HG03064 (cell line): ENCODE measurements around the gene IFNL2.
"Not testable (repeated sequence)": the region's sequence is repeated elsewhere in the genome, so short reads cannot be mapped to it uniquely, and the experiment has no call there.

Experiments used
- ATAC-seq: cut with Tn5 transposase; IDR thresholded peaks from one replicate; pipeline ENCODE4 v1.9.1; 2021; ENCODE audit warnings: low read depth; ENCODE audit not compliant: unreplicated experiment

IFNL2 gene

DNA sequence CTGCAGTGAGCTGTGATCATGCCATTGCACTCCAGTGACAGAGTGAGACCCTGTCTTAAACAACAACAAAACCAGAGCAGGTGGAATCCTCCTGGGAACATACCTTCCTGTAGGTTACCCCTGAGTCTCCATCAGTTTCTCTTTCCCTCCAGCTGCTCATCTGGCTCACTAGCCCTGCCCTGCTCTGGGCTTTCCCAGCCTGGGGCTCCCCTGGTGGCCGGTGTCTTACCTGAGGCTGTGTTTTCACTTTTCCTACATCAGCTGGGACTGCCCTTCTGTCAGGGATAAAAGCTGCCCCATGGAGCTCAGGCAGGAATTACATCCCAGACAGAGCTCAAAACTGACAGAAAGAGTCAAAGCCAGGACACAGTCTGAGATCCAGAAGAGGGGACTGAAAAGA lies at the start of gene IFNL2:
Gene IFNL2 (plus strand): TSS at position 312 of the 400 bp plus-strand sequence. CDS start 173 bp downstream, outside the sequence.
- ATAC-seq: not testable (repeated sequence)

DNA sequence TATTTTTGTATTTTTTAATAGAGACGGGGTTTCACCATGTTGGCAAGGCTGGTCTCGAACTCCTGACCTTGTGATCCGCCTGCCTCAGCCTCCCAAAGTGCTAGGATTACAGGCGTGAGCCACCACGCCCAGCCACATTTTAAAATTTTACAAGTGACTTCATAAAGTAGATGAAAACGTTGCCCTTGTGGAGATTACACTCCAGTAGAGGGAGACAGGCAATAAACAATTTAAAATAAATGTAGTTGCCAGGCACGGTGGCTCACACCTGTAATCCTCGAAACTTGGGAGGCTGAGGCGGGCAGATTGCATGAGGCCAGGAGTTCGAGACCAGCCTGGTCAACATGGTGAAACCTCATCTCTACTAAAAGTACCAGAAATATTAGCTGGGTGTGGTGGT lies 49.1 kb upstream of the IFNL2 start:
- ATAC-seq: not testable (repeated sequence)

DNA sequence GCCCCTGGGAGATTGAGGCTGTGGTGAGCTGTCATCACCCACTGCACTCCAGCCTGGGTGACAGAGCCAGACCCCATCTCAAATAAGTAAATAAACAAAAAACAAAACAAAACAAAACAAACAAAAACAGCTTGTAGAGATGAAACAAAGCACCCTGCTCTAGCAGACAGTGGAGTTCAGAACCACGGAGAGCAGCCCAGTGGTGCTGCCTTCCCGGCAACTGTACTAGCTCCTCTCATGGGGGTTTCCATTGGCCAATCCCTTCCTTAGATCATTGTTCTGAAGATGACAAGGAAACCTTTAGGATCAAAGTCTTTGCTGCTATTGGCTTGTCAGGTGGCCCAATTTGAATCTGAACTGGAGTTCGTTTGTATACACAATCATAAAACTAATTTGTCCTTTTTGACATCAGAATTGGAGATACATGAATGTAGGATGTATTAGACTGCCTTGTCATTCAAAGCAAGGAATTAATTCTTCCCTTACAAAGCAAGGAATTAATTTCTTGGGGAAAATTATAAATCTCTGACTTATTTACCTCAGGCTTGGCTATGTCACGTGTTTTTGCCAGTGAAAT lies 44.4 kb upstream of the IFNL2 start:
- no peak for ATAC-seq

DNA sequence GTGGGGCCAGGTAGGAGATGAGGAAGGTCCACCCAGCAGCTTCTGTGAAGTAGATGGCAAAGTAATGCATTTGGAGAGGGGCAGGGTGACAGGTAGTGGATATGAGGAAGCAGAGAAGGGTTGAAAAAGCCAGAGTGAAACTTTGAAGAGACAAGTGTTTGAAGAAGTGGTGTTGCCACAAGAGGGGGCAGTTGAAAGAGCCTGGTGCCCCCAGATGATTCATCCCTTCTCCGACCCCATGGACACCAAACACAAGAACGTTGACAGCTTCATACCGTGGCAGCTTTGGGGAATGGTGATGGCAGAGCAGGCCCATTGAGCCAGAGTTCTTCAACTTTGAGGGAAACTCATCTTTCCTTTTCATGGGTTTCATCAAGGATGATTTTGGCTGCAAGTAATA lies 43.3 kb upstream of the IFNL2 start:
- ATAC-seq: no peak

DNA sequence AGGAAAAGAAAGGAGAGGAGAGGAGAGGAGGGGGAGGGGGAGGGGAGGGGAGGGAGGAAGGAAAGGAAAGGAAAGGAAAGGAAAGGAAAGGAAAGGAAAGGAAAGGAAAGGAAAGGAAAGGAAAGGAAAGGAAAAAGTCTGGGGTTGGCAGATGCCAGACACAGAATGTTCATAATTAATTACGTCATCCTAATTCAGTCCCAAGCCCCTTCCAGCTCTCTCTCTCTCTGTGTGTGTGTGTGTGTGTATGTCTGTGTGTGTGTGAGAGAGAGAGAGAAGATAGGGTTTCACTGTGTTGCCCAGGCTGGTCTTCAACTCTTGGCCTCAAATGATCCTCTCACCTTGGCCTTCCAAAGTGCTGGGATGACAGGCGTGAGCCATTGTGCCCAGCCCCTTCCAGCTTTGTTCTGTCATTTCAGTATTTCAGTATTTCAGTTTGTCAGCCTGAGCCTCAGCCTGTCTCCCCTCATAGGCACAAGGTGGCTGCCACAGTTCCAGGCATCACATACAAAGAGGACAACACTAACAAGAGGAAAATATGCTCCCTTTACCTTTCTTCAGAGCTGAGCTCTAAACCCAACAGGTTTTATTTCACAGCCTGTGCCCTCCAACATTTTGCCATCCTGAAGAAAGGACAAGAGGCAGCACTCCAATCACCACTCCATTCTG lies 38.0 kb upstream of the IFNL2 start:
- ATAC-seq: no peak

DNA sequence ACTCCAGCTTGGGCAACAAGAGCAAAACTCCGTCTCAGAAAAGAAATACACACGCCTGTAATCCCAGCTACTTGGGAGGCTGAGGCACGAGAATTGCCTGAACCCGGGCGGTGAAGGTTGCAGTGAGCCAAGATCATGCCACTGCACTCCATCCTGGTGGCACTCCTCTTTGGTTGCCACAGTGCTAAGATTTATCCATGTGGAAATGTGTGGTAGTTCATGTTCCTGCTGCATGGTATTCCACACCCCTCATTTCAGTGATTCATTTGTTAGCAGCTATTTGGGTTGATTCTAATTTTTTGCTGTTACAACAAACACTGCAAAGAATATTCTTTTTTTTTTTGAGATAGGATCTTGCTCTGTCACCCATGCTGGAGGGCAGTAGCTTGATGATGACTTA lies 35.5 kb upstream of the IFNL2 start:
- no peak for ATAC-seq

DNA sequence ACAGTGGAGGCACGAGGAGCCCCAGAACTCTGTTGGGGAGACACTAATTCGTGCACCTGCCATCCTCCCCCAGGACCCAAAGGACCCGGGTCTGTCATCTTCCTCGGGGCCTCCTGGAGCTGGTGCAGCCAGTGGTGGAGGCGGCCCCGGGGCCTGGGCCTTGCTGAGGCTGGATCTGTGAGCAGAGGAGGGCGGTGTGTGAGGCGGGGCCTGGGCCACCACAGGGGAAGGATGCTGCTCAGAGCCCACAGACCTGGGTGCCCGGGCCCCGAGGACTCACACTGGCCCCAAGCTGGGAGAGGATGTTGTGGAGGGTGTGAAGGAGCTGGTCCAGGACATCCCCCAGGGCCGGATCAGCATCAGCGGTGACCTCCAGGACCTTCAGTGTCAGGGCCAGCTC lies 31.7 kb upstream of the IFNL2 start:
- no peak for ATAC-seq

DNA sequence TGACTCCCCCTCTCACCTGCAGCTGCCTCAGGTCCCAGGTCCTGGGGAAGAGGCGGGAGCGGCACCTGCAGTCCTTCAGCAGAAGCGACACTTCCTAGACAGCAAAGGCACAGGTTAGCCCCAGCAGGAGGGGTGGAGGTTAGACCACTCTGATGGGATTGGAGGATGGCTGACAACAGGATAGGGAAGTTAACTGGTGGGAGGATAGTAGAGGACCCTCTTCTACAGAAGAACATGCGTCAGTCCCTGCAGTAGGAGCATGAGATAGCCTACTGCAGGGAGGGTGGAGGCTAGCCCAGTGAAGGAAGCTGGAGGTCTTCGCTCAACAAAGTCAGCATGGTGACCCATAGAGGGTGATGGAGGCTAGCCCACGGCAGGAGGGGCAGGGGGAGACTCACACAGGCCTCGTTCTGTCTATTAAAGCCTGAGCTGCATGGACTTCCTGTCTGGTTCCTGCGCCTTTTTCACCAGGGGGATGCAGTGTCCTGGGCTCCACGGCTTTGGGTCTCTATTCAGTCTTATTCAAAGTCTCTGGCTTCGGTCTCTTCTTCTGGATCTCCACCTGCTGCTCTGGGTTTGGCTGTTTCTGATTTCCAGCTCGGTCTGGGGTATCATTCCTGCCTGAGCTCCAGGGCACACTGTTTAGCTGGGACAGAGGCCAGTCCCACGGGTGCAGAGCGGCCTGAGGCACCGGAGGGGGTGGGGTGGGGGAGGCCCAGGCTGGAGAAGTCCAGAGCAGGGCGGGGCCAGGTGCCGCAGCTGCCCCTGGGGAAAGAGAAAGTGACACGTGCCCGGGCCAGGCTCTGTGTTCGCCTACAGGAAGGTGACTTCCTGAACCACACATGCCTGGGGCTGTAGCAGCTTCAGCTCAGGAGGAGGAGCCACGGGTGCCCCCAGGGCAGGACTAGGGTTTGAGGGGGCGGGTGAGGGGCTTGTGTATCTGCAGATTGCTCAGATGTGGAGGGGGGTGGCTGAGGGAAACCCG lies 30.7 kb upstream of the IFNL2 start:
- no peak for ATAC-seq

DNA sequence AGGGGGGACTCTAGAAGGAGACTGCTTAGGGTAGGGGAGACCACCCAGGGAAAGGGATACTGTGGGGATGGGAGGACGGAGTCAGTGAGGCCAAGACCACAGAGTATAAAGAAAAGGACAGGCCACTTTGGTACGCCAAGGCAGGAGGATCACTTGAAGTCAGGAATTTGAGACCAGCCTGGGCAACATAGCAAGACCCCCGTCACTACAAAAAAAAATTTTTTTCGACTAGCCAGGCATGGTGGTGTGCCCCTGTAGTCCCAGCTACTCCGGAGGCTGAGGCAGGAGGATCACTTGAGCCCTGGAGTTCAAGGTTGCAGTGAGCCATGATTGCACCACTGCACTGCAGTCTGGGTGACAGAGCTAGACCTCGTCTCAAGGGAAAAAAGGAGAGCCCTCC lies 30.0 kb upstream of the IFNL2 start:
- no peak for ATAC-seq

DNA sequence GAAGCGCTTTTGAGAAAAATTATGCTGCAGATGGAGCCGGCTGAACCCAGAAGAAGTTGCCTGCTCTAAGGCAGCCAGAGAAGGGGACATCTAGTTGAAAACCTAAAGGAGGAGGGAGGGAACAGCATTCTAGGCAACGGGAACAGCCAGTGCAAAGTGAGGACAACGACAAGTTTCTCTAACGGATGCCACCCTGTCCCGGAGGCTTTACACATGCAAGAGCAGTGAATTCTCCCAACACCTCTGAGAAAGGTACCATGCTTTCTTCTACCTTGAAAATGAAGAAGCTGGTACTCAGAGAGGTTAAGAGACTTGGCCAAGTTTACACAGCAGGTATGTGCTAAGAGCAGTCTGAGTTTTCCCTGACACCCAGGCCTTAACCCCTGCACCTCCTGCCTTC lies 29.3 kb upstream of the IFNL2 start:
- ATAC-seq: no peak

DNA sequence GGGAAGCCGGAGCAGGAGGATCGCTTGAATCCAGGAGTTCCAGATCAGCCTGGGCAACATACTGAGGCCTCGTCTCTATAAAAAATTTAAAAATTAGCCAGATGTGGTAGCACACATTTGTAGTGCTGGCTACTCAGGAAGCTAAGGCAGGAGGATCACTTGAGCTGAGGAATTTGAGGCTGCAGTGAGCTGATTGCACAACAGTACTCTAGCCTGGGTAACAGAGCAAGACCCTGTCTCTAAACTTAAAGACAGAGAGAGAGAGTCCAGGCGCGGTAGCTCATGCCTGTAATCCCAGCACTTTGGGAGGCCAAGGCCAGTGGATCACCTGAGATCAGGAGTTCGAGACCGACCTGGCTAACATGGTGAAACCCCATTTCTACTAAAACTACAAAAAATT lies 27.8 kb upstream of the IFNL2 start:
- ATAC-seq: no peak

DNA sequence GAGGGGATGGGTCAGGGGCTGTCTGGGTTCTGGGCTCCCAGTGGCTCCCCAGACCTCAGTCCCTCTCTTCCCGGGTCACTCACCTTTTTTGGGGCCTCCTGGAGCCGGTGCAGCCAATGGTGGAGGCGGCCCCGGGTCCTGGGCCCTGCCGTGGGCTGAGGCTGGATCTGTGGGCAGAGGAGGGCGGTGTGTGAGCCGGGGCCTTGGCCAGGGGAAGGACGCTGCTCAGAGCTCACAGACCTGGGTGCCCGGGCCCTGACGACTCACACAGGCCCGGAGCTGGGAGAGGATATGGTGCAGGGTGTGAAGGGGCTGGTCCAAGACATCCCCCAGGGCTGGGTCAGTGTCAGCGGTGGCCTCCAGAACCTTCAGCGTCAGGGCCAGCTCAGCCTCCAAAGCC lies 24.5 kb upstream of the IFNL2 start:
- not testable (repeated sequence) for ATAC-seq

DNA sequence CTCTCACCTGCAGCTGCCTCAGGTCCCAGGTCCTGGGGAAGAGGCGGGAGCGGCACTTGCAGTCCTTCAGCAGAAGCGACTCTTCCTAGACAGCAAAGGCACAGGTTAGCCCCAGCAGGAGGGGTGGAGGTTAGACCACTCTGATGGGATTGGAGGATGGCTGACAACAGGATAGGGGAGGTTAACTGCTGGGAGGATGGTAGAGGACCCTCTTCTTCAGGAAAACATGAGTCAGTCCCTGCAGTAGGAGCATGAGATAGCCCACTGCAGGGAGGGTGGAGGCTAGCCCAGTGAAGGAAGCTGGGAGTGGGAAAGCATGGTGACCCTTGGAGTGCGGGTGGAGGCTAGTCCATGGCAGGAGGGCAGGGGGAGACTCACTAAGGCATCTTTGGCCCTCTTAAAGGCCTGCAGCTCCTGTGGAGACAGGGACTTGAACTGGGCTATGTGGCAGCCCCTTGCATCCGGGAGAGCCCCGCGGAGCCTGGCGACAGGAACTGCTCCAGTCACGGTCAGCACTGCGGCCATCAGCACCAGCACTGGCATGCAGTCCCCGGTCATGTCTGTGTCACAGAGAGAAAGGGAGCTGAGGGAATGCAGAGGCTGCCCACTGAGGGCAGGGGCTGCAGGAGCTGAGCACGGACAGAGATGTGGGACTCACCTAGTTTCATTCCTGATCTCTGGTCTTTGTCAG lies 23.6 kb upstream of the IFNL2 start, which contains the start of gene IFNL3:
Gene IFNL3 (minus strand): TSS at position 597 of the 691 bp plus-strand sequence. CDS start 39 bp downstream, at position 558.
- ATAC-seq: not testable (repeated sequence)

DNA sequence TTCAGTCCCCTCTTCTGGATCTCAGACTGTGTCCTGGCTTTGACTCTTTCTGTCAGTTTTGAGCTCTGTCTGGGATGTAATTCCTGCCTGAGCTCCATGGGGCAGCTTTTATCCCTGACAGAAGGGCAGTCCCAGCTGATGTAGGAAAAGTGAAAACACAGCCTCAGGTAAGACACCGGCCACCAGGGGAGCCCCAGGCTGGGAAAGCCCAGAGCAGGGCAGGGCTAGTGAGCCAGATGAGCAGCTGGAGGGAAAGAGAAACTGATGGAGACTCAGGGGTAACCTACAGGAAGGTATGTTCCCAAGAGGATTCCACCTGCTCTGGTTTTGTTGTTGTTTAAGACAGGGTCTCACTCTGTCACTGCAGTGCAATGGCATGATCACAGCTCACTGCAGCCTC lies 23.0 kb upstream of the IFNL2 start:
- not testable (repeated sequence) for ATAC-seq

DNA sequence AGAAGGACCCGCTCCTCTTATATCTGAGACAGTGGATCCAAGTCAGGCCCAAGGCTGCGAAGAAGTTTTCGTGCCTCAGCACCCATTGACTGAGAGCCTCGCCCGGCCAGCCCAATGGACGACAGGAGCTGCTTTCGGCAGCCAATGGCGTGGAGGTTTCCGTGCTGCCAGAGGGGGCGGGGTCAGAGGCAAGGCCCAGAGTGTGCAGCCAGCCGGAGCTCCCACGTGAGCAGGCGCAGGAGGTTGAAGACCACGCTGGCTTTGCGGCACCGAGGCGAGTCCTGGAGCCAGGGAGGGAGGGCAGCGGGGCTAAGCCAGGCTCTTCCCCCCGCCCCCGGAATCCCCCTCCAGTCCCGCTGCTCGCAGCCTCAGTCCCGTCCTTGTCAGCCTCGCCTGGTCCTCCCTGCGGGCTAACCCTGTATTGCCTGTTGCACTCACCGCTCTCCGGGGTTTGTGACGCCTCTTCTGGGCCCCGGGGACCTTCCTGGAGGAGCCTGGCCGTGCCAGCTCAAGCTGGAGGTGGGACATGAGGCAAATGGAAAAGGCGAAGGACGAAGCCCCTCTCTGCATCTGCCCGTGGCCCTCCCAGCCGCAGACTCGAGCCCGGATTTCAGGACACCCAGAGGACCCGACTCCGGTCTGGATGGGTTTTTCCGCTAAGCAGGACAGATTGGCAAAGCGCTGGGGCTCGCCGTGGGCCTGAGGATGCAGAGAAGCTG lies 21.1 kb upstream of the IFNL2 start:
- ATAC-seq: no peak

DNA sequence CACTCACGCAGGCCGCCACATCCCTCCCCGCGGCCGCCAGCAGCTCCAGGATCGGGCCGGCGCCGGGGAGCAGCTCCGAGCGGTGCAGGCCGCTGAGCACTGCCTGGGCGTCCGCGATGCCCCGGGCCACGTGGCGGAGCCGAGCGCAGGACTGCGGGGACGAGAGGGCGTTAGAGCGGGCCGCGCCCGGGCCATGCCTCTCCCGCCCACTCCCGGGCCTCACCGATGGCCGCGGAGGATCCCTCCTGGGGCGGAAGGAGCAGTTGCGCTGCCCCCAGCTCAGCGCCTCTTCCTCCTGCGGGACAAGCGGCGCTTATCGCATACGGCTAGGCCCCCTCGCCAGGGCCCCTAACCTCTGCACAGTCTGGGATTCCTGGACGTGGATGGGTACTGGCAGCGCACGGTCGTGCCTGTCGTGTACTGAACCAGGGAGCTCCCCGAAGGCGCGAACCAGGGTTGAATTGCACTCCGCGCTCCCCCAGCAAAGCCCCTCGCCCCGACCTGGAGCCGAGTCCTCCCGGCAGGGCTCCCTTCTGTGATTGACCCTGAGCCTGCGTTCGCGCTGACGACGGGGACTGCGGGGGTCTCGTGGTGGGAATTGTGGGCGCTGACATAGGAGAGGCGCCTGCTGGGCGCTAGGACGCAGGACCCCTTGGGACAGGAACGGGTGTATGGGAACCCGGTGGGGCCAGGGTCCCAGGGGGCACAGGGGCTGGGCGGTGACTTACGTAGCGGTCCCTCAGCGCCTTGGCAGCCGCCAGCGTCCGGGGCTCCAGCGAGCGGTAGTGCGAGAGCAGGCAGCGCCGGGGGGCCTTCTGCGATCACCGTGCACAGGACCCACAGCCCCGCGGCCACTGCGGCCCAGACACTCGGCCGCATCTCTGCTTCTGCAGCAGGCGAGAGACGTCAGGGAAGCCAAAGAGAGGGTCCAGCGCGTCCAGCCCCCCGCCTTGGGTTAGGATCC lies 20.2 kb upstream of the IFNL2 start:
- ATAC-seq: no peak

DNA sequence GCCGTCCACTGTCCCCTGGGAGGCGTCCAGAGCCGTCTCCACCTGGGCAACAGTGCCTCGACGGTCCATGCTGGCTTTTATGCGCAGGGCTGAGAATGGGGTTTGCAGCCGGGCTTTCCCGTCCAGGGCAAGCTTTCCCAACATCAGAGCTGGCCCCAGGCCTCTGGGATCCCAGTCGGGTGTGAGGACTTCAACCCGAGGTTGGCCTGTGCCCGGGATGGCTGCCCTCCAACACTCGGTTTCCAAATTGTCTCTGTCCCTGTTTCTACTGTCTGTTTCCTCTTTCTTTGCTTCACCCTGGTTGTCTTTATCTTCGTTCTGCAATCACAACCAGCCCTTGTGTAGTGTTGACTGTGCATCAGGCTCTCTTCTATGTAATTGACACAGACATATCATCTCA lies 19.4 kb upstream of the IFNL2 start, which contains the start of gene IFNL4:
Gene IFNL4 (minus strand): TSS at position 51 of the 400 bp plus-strand sequence.
- ATAC-seq: no peak

DNA sequence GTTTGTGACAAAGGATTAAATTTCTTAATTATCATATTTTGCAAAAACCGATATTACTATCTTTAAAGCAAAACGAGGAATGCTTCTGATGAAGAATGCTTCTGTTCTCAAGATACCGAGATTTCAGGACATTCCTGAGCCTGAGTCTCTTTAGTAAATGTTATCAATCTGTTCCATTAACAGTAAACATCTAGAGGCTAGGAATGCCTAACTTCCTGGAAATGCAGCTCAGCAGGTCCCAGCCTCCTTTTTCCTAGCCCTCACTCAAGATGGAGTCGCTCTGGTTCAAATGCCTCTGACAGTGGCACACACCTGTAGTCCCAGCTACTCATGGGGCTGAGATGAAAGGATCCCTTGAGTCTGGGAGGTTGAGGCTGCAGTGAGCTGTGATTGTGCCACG lies 17.1 kb upstream of the IFNL2 start:
- ATAC-seq: no peak

DNA sequence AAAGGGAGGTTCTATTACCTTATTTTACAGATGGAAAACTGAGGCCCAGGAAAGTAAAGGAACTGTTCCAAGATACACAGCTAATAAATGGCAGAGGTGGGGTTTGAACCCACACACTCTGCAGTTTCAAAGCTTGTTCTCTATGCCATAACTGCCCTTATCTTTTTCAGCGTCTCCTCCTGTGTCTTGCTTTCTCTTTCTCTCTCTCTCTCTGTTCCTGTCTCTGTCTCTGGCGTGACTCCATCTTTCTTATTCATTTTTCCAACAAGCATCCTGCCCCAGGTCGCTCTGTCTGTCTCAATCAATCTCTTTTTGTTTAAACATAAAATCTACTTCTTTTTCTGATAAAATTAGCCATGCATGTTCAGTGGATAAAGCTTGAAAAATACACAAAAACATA lies 16.4 kb upstream of the IFNL2 start:
- ATAC-seq: no peak
